Kidney epithelial cell (primary cell): ENCODE measurements around the gene THADA. TPM values are rescaled to one million over a fixed set of nuclear protein-coding genes. Genes with fewer than 3 reads are reported as not detected.

Source experiments
- DNase-seq: peaks from one replicate; pipeline ENCODE4 v3.0.0-alpha.2; 2010; ENCODE audit warnings: low read depth
- H3K27me3 ChIP-seq: 2 replicates; pipeline ENCODE4 v1.6.0; 2011; ENCODE audit warnings: low read length; ENCODE audit not compliant: control insufficient read depth, insufficient read depth
- H3K36me3 ChIP-seq: 2 replicates; pipeline ENCODE4 v1.5.1; 2011; ENCODE audit warnings: low read length; ENCODE audit not compliant: control insufficient read depth, insufficient read depth
- H3K4me3 ChIP-seq: 2 replicates; pipeline ENCODE4 v1.5.1; 2011; ENCODE audit warnings: low read depth, mild to moderate bottlenecking, control low read depth, low read length
- CTCF ChIP-seq: IDR thresholded peaks from 2 replicates; pipeline ENCODE4 v1.5.1; 2011; ENCODE audit warnings: mild to moderate bottlenecking, moderate library complexity, low read length, control low read depth, inconsistent platforms; ENCODE audit not compliant: insufficient read depth, poor library complexity, severe bottlenecking
- total RNA-seq: library from RNA; depleted of rRNA; stranded (reverse); fragments of >200 nt; gene quantifications from 2 replicates; pipeline ENCODE4 v1.2.3, GENCODE V29; 2015

THADA gene
- total RNA-seq, 1 donor from 2014 or later = 21.5 TPM

GRCh38 chr2:43214253-43214652, 381.6 kb downstream of the THADA start:
- Histone ChIP-seq H3K36me3 (no peaks in the 10 kb centered on the region), H3K27me3 (no peaks in the 10 kb centered on the region), H3K4me3 (no peak overlapping the region)
- no peak for TF ChIP-seq CTCF
- no peak for DNase-seq

DNA sequence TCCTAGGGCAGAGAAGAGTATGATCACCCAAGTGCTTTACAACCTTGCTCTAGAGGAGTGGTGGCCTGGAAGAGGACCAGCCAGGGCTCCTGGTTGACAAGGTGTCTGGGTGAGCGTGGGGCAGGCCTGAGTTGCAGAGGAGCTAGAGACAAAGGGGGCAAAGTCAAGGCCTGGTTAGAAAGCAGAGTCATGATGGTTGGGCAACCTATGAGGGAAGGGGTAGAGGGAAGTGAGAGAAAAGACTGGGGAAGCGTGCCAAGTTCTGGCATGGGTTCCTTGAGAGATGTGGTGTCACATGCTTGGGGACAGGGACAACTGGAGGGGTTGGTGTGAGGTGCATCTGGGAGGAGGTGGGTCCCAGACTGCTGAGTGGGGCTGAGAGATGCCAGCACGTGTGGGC, 382.9 kb downstream of the THADA start:
- H3K36me3 ChIP-seq = no peaks in the 10 kb centered on the region
- TF ChIP-seq CTCF = no peak
- DNase-seq = no peak
- no peaks in the 10 kb centered on the region for H3K27me3 ChIP-seq
- no peak overlapping the region for H3K4me3 ChIP-seq

GRCh38 chr2:43212216-43212835, 383.5 kb downstream of the THADA start:
- no peak for DNase-seq
- Histone ChIP-seq H3K27me3 (no peaks in the 10 kb centered on the region), H3K36me3 (no peaks in the 10 kb centered on the region), H3K4me3 (no peak overlapping the region)
- no peak for TF ChIP-seq CTCF

DNA sequence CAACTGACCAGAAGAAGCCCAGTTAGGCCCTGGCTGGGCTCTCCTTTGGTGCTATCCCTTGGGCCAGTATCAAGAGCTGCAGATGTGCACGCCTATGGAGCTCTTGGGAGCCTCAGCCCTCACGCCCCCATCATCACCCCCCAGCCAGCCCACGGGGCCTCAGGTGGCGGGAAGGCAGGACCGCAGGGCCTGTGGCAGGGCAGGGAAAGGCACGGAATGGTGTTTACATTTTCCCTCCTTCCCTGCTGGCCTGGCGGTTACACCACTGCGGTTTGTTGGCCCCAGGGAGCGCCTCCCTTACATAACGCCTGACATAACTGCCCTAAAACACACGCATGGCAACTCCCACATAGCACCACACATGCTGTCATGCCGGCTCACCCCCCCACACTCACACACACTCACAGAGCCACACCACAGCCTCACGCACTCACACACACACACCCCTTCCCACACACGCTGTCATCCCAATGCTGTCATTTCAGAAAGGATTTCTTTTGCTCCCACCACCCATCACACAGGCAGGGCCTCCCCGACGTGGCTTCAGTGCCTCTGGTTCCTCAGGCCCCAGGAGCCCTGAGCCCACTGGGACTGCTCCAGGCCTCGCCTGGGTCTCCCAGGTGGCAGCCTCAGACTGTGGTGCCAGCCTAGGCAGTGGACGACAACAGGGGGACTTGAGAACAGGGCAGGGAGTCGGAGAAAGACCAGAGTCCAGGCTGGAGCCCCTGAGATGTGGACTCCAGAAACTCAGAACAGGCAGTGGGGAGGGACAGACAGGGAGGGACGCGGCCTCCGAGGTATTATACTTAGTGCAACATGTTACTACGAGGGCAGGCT, 385.2 kb downstream of the THADA start:
- TF ChIP-seq CTCF = no peak
- no peak for DNase-seq
- Histone ChIP-seq H3K36me3 (no peaks in the 10 kb centered on the region), H3K27me3 (no peaks in the 10 kb centered on the region), H3K4me3 (no peak overlapping the region)

DNA sequence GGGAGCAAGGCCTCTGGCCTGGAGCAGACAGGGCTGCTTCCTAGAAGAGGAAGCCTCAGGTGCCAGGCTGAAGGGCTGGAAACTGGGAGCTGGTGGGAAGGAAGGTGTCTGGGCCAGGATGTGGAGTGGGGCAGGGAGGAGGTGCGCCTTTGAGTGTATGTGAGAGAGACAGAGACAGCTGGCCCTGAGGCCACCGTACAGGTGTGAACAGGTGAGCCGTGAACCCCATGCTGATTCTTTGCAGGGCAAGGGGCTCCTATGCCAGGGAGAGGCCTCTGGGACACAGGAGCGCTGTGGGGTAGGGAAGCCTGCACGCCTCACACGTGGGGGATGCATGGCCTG, 385.7 kb downstream of the THADA start:
- H3K4me3 ChIP-seq = no peak overlapping the region
- DNase-seq = no peak
- H3K27me3 ChIP-seq = no peaks in the 10 kb centered on the region
- TF ChIP-seq CTCF = no peak
- H3K36me3 ChIP-seq = no peaks in the 10 kb centered on the region

DNA sequence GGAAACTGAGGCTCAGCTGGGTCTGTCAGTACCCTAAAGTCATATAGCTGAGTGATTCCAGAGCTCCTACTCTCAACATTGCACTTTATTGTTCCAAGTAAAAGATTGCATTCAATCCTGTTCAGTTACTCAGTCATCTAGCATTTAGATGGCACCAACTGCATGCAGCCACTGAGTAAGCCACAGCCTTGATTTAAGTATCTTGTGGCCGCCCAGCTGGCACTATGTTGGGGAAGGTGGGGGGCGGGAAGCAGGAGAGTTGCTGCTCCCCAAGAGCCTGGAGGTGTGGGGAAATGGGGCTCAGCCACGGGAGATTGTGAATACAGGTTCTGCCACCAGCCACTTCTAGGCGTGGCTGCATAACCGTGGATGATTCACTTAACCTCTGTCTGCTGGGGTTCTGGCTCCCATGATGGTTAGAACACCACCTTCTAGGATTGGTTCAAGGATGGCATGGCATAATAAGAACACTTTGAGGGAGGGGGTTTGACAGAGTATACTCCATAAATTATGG, 386.6 kb downstream of the THADA start:
- H3K4me3 ChIP-seq = no peak overlapping the region
- DNase-seq = no peak
- H3K36me3 ChIP-seq = no peaks in the 10 kb centered on the region
- no peaks in the 10 kb centered on the region for H3K27me3 ChIP-seq
- TF ChIP-seq CTCF = no peak
